ENCODE measurements around the gene SAP25. TPM values are rescaled to one million over a fixed set of nuclear protein-coding genes. Genes with fewer than 3 reads are reported as not detected.
"Not testable (repeated sequence)": the region's sequence is repeated elsewhere in the genome, so short reads cannot be mapped to it uniquely, and the experiment has no call there.

The SAP25 gene
- polyA plus RNA-seq, 1 experiment = not detected

- H3K27ac ChIP-seq (ENCODE audit: low read depth, low read length) = peak within 1 kb of the TSS; percentile 31
- H3K27me3 ChIP-seq (ENCODE audit: control insufficient read depth, insufficient read depth, low read length) = peaks cover 6% of the 10 kb centered on the region
- peak; percentile 99 for DNase-seq (ENCODE audit: low read depth, low spot score)
- no peaks in the 10 kb centered on the region for H3K9me3 ChIP-seq (ENCODE audit: control insufficient read depth, insufficient read depth, low read length)
- POLR2A ChIA-PET = interaction anchor here (0.6 to 1.6 kb wide), 4 partner anchors 18 to 336 kb away, joined by 3 to 14 read pairs (median 4); partner anchors contain the start of genes FBXO24, LRCH4 and SRRT
- CTCF ChIA-PET = interaction anchor here (0.7 to 2.5 kb wide), 3 partner anchors 21 to 152 kb away, joined by 4 to 10 read pairs (median 5); no protein-coding TSS in a partner anchor
- H3K4me3 ChIP-seq (ENCODE audit: low read depth, low read length) = peak within 1 kb of the TSS; percentile 81
- TF ChIP-seq, protein P1, sequence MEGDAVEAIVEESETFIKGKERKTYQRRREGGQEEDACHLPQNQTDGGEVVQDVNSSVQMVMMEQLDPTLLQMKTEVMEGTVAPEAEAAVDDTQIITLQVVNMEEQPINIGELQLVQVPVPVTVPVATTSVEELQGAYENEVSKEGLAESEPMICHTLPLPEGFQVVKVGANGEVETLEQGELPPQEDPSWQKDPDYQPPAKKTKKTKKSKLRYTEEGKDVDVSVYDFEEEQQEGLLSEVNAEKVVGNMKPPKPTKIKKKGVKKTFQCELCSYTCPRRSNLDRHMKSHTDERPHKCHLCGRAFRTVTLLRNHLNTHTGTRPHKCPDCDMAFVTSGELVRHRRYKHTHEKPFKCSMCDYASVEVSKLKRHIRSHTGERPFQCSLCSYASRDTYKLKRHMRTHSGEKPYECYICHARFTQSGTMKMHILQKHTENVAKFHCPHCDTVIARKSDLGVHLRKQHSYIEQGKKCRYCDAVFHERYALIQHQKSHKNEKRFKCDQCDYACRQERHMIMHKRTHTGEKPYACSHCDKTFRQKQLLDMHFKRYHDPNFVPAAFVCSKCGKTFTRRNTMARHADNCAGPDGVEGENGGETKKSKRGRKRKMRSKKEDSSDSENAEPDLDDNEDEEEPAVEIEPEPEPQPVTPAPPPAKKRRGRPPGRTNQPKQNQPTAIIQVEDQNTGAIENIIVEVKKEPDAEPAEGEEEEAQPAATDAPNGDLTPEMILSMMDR (IDR thresholded peaks at IDR 0.05; ENCODE audit: low read depth, low read length) = no peak
These were observed 34.9 kb downstream of the SAP25 start, which contains the start of gene AGFG2 for GRCh38 chr7:100538654-100539435. Gene AGFG2, plus strand, starts transcription at chr7:100539203. Its CDS starts 144 bp downstream, at chr7:100539347.

DNA sequence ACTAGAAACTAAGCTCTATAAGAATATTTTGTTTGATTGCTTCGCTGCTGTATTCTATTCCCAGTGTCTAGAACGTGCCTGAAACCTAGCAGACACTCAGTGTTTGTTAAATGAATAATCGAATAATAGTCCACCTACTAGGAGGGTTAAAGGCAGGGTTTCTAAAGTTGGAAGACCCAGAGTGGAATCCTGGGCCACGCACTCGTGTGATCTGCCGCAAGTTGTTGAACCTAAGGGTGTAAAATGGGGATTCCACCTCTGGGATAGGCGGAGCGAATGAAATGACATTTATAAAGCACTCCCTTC is 35.4 kb downstream of the SAP25 start:
- no peak for DNase-seq (ENCODE audit: low read depth, low spot score)
- CTCF ChIA-PET = interaction anchor here (2.1 to 2.5 kb wide), 2 partner anchors 21 to 25 kb away, joined by 5 to 10 read pairs; no protein-coding TSS in a partner anchor
- TF ChIP-seq, protein P1 (IDR thresholded peaks at IDR 0.05; ENCODE audit: low read depth, low read length) = no peak
- H3K9me3 ChIP-seq (ENCODE audit: control insufficient read depth, insufficient read depth, low read length) = no peaks in the 10 kb centered on the region
- peak overlapping the region; percentile 57 for H3K4me3 ChIP-seq (ENCODE audit: low read depth, low read length)
- POLR2A ChIA-PET = interaction anchor here (0.7 to 1.6 kb wide), 4 partner anchors 18 to 60 kb away, joined by 3 to 14 read pairs (median 5); partner anchors contain the start of genes FBXO24 and LRCH4
- peaks cover 6% of the 10 kb centered on the region for H3K27me3 ChIP-seq (ENCODE audit: control insufficient read depth, insufficient read depth, low read length)
- H3K27ac ChIP-seq (ENCODE audit: low read depth, low read length) = peak overlapping the region; percentile 31

GRCh38 chr7:100536695-100537094 is 37.0 kb downstream of the SAP25 start:
- H3K4me3 ChIP-seq (ENCODE audit: low read depth, low read length); H3K27ac ChIP-seq (ENCODE audit: low read depth, low read length); DNase-seq (ENCODE audit: low read depth, low spot score); H3K9me3 ChIP-seq (ENCODE audit: control insufficient read depth, insufficient read depth, low read length): not testable (repeated sequence)
- peaks cover 13% of the 10 kb centered on the region for H3K27me3 ChIP-seq (ENCODE audit: control insufficient read depth, insufficient read depth, low read length)
- CTCF ChIA-PET = interaction anchor here (0.9 to 1.8 kb wide), 2 partner anchors 30 to 54 kb away, joined by 3 to 5 read pairs; no protein-coding TSS in a partner anchor
- POLR2A ChIA-PET = interaction anchor here (0.7 kb wide), 1 partner anchor 101 kb away, joined by 6 read pairs; no protein-coding TSS in a partner anchor

DNA sequence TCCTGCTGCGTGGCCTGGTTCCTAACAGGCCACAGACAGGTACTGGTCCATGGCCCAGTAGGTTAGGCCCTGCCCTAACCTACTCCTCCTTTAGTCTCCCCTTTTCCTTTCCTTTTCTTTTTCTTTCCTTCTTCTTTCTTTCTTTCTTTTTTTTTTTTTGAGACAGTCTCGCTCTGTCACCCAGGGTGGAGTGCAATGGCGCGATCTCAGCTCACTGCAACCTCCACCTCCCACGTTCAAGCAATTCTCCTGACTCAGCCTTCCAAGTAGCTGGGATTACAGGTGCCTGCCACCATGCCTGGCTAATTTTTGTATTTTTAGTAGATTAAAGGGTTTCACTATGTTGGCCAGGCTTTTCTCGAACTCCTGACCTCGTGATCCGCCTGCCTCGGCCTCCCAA is 37.7 kb downstream of the SAP25 start:
- ChIA-PET POLR2A (interaction anchor here (0.7 kb wide), 1 partner anchor 101 kb away, joined by 6 read pairs; no protein-coding TSS in a partner anchor), CTCF (interaction anchor here (0.9 to 1.8 kb wide), 3 partner anchors 24 to 53 kb away, joined by 3 to 5 read pairs (median 3); no protein-coding TSS in a partner anchor)

DNA sequence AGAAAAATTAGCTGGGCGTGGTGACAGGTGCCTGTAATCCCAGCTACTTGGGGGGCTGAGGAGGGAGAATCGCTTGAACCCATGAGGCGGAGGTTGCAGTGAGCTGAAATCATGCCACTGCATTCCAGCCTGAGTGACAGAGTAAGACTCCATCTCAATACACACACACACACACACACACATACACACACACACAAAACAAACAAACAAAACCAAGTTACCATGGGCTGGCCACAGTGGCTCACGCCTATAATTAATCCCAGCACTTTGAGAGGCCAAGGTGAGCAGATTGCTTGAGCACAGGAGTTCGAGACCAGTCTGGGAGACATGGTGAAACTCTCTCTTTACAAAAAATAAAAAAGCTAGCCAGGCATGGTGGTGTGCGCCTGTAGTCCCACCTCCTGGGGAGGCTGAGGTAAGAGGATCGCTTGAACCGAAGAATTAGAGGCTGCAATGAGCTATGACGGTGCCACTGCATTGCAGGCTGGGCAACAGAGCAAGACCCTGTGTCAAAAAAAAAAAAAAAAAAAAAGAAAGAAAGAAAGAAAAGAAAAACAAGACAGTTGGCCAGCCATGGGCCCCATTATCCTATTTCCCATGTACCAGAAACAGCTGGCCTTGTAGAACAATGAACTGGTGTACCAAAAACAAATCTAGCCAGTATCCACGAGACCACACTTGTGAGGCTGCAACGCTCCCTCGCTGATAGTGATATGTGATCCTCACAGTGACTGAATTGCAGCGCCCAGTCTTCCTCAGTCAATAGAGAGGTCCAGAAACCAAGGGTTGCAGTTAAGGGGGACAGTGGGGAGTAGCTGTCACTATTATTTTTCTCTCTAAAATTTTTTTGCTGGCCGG is 41.3 kb downstream of the SAP25 start:
- CTCF ChIA-PET = interaction anchor here (1.5 kb wide), 1 partner anchor 28 kb away, joined by 5 read pairs; no protein-coding TSS in a partner anchor
- H3K27ac ChIP-seq (ENCODE audit: low read depth, low read length) = no peak overlapping the region
- no peak overlapping the region for H3K4me3 ChIP-seq (ENCODE audit: low read depth, low read length)
- no peak for DNase-seq (ENCODE audit: low read depth, low spot score)
- TF ChIP-seq, protein P1 (IDR thresholded peaks at IDR 0.05; ENCODE audit: low read depth, low read length) = no peak
- peaks cover 14% of the 10 kb centered on the region for H3K27me3 ChIP-seq (ENCODE audit: control insufficient read depth, insufficient read depth, low read length)
- H3K9me3 ChIP-seq (ENCODE audit: control insufficient read depth, insufficient read depth, low read length) = no peaks in the 10 kb centered on the region
- POLR2A ChIA-PET = no interaction called here

More for the DNA sequence above, 37.7 kb downstream of the SAP25 start:
- H3K9me3 ChIP-seq (ENCODE audit: control insufficient read depth, insufficient read depth, low read length); DNase-seq (ENCODE audit: low read depth, low spot score); H3K27ac ChIP-seq (ENCODE audit: low read depth, low read length); H3K4me3 ChIP-seq (ENCODE audit: low read depth, low read length): not testable (repeated sequence)
- peaks cover 14% of the 10 kb centered on the region for H3K27me3 ChIP-seq (ENCODE audit: control insufficient read depth, insufficient read depth, low read length)

GRCh38 chr7:100528108-100528866 is 45.4 kb downstream of the SAP25 start:
- not testable (repeated sequence) for H3K27me3 ChIP-seq (ENCODE audit: control insufficient read depth, insufficient read depth, low read length); H3K27ac ChIP-seq (ENCODE audit: low read depth, low read length); DNase-seq (ENCODE audit: low read depth, low spot score); H3K4me3 ChIP-seq (ENCODE audit: low read depth, low read length); H3K9me3 ChIP-seq (ENCODE audit: control insufficient read depth, insufficient read depth, low read length)
- ChIA-PET POLR2A (interaction anchor here (0.7 kb wide), 1 partner anchor 17 kb away, joined by 7 read pairs; no protein-coding TSS in a partner anchor), CTCF (interaction anchor here (0.6 kb wide), 1 partner anchor 12 kb away, joined by 8 read pairs; no protein-coding TSS in a partner anchor)

- CTCF ChIA-PET; DNase-seq (ENCODE audit: low read depth, low spot score); POLR2A ChIA-PET: not testable (repeated sequence)
These were observed 50.5 kb downstream of the SAP25 start for GRCh38 chr7:100523192-100523591.

More at GRCh38 chr7:100523192-100523591, 50.5 kb downstream of the SAP25 start:
- H3K27ac ChIP-seq (ENCODE audit: low read depth, low read length); H3K4me3 ChIP-seq (ENCODE audit: low read depth, low read length); H3K9me3 ChIP-seq (ENCODE audit: control insufficient read depth, insufficient read depth, low read length); H3K27me3 ChIP-seq (ENCODE audit: control insufficient read depth, insufficient read depth, low read length): not testable (repeated sequence)
